Ascending aorta (tissue), 2 donors: ENCODE data around the gene P4HA2. TPM values are rescaled to one million over a fixed set of nuclear protein-coding genes. Genes with fewer than 3 reads are reported as not detected.

ENCODE experiments used
- DNase-seq, 2 donors: peaks; one replicate each; pipeline ENCODE4 v3.0.0-alpha.2; 2019; ENCODE audit warnings: low spot score in 2 of 2
- H3K27ac ChIP-seq, 2 donors: fragments of 200-600 bp; sonication (generic); one replicate each; pipeline ENCODE4 v1.5.1; 2016 to 2017; ENCODE audit warnings: mild to moderate bottlenecking in 1 of 2
- H3K27me3 ChIP-seq: fragments of 200-600 bp; sonication (generic); one replicate; pipeline ENCODE4 v1.5.1; 2017
- H3K36me3 ChIP-seq, 2 donors: fragments of 200-600 bp; sonication (generic); one replicate each; pipeline ENCODE4 v1.5.1; 2016
- H3K4me1 ChIP-seq, 2 donors: fragments of 200-600 bp; sonication (generic); one replicate each; pipeline ENCODE4 v1.5.1; 2016 to 2017; ENCODE audit warnings: mild to moderate bottlenecking in 1 of 2
- H3K4me3 ChIP-seq, 2 donors: fragments of 200-600 bp; sonication (generic); one replicate each; pipeline ENCODE4 v1.5.1; 2016 to 2017; ENCODE audit warnings: mild to moderate bottlenecking in 1 of 2
- H3K9me3 ChIP-seq, 2 donors: fragments of 200-600 bp; sonication (generic); one replicate each; pipeline ENCODE4 v1.5.1; 2016
- intact Hi-C: fragments of 100-400 bp; cut with DNase I; formaldehyde crosslinking; loops from one replicate; pipeline ENCODE4 v1.15.1; 2023
- total RNA-seq: library from RNA; depleted of rRNA; stranded (reverse); fragments of >200 nt; gene quantifications from one replicate; pipeline ENCODE4 v1.1.0, GENCODE V29; 2016
- TF ChIP-seq, protein P1 (sequence below), 3 experiments: fragments of 200-600 bp in 2 of 3; fragments of 450-650 bp in 1 of 3; sonication (generic) in 2 of 3; IDR thresholded peaks; one replicate each; pipeline ENCODE4 v1.5.1; 2016 to 2019; ENCODE audit warnings: antibody characterized with exemption in 3 of 3, mild to moderate bottlenecking in 1 of 3, moderate library complexity in 1 of 3

Gene P4HA2
- total RNA-seq, 1 donor from 2014 or later: 22.6 TPM

DNA sequence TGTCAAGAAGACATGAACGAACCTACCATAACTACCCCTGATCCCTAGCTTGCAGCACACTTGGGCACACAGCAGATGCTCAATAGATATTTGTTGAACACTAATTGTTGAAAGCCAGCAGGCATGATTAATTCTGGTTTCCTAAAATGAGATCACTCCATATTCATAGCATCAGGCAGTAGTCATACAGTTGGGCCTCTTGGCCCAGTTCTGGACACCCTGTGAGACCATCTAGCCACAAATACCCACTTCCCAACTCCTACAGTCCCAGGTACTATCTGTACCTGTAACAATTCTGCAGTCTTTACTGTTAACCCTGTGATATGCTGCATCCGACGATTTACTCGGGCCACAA, 24.2 kb downstream of the P4HA2 start:
- H3K4me1 ChIP-seq: peaks cover 0 to 10% of the 10 kb centered on the region in 2 donors
- no peaks in the 10 kb centered on the region for H3K27me3 ChIP-seq
- H3K9me3 ChIP-seq: no peaks in the 10 kb centered on the region
- intact Hi-C loops: no loop called here
- peak in 1 of 2 donors; percentile 21 for DNase-seq
- H3K4me3 ChIP-seq: no peak overlapping the region
- H3K36me3 ChIP-seq: peaks cover 48 to 70% of the 10 kb centered on the region in 2 donors
- TF ChIP-seq, protein P1, sequence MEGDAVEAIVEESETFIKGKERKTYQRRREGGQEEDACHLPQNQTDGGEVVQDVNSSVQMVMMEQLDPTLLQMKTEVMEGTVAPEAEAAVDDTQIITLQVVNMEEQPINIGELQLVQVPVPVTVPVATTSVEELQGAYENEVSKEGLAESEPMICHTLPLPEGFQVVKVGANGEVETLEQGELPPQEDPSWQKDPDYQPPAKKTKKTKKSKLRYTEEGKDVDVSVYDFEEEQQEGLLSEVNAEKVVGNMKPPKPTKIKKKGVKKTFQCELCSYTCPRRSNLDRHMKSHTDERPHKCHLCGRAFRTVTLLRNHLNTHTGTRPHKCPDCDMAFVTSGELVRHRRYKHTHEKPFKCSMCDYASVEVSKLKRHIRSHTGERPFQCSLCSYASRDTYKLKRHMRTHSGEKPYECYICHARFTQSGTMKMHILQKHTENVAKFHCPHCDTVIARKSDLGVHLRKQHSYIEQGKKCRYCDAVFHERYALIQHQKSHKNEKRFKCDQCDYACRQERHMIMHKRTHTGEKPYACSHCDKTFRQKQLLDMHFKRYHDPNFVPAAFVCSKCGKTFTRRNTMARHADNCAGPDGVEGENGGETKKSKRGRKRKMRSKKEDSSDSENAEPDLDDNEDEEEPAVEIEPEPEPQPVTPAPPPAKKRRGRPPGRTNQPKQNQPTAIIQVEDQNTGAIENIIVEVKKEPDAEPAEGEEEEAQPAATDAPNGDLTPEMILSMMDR (IDR thresholded peaks at IDR 0.05): no peak
- no peak overlapping the region for H3K27ac ChIP-seq

DNA sequence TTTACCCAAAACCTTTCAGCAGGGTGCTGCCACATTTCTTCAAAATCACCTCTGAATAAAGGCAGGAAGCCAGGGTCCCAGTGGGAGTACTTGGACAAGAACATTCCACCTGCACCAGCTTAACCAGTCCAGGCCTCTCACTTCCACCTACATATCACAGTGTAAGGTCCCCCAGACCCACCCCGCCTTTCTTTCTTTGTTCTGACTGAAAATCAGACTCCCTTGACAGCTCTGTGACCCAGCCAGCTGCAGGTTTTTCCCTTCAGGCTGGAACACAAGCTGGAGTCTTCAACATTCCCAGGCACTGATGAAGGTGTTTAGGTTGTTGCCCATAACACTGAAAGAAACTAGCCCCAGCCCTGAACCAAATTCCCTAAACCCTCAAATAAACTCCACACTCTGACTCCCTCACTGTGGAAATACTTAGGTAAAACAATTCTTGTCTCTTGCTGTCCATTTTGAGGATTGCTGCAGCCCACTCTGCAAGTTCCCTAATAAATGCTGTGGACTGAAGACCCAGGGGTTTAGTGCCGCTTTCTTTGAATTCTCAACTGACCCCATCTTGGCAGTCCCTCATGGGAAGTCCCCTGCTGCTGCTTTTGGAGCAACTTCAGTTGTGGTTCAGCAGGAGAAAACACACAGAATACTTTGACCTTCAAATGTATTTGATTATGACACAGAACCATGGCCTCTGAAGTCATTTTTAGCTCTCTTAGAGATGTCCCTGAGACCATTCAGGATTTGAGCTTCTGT, 24.8 kb downstream of the P4HA2 start:
- DNase-seq: peak in 1 of 2 donors; percentile 52
- Histone ChIP-seq H3K27me3 (no peaks in the 10 kb centered on the region), H3K27ac (no peak overlapping the region), H3K9me3 (no peaks in the 10 kb centered on the region), H3K4me3 (no peak overlapping the region), H3K4me1 (peaks cover 0 to 10% of the 10 kb centered on the region in 2 donors), H3K36me3 (peaks cover 52 to 73% of the 10 kb centered on the region in 2 donors)
- intact Hi-C loops: no loop called here
- TF ChIP-seq, protein P1 (IDR thresholded peaks at IDR 0.05): no peak

DNA sequence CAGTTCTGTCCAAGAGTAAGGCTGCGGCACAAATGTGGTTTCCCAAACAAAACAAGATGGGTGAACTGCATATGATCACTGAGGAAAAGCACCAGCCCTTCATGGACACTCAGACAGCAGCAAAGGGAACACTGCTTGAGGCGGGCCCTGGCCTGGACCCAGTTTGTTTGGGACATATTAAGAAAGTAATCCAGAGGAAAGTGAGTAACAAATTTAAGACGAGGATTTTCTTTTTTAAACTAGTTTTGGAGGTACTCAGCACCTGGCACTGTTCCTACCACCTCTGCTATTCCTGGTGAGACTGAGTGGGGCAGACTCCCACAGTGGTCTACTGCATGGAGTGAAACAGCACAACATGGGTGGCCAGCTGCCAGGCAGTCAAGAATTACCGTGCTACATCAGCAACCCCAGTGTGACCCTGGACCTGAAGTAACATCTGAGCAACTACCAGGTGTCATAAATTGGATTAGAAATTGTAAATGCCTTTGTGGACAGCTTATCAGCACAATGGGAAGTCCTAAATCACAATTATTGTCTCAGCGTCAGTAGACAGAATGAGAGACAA, 28.5 kb downstream of the P4HA2 start:
- TF ChIP-seq, protein P1 (IDR thresholded peaks at IDR 0.05): no peak
- H3K9me3 ChIP-seq: no peaks in the 10 kb centered on the region
- no peaks in the 10 kb centered on the region for H3K4me1 ChIP-seq
- H3K27ac ChIP-seq: no peak overlapping the region
- intact Hi-C loops: no loop called here
- peaks cover 59 to 89% of the 10 kb centered on the region in 2 donors for H3K36me3 ChIP-seq
- no peak overlapping the region for H3K4me3 ChIP-seq
- peak in 1 of 2 donors; percentile 45 for DNase-seq
- no peaks in the 10 kb centered on the region for H3K27me3 ChIP-seq

DNA sequence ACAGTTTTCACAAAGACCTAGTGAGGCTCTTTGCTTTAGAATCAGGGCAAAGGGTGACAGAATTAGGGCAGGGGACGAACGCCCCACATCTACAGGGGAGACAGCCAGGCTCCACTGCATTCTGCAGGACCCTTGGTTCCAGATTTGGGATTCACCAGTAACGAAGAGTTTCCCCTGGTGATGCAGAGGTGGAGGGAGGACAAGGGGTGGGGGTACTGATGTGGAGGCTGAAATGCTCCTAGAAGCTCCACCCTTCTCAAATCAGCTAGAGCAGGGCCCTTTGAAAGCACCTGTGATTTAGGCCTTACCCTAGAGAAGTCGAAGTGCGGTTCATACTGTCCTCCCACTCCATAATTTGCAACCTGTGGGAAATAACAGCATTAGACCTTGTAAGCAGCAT, 29.1 kb downstream of the P4HA2 start:
- no peak for DNase-seq
- Histone ChIP-seq H3K27me3 (no peaks in the 10 kb centered on the region), H3K4me3 (no peak overlapping the region), H3K9me3 (no peaks in the 10 kb centered on the region), H3K27ac (no peak overlapping the region), H3K36me3 (peaks cover 56 to 89% of the 10 kb centered on the region in 2 donors), H3K4me1 (no peaks in the 10 kb centered on the region)
- intact Hi-C loops: no loop called here
- TF ChIP-seq, protein P1 (IDR thresholded peaks at IDR 0.05): no peak

DNA sequence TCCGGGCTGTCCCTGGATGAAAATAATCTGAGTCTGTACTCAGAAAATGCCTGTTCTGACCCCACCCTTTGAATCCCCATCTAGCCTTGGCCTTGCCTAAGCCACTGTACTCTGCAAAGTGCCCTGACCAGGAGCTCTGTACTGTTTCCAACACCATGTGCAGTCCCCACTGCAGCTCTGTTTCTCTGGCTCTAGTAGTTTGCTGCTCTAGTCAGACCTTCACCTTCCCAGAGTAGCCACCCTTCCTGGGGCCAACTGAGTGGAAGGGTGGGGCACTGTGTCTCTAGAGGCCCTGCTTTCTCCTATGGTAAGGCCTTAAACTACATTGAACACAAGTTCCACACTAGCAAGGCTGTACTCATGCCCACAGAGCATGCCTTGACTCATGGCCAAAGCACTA, 31.9 kb downstream of the P4HA2 start:
- Histone ChIP-seq H3K9me3 (no peaks in the 10 kb centered on the region), H3K27me3 (no peaks in the 10 kb centered on the region), H3K36me3 (peaks cover 40 to 76% of the 10 kb centered on the region in 2 donors), H3K4me1 (no peaks in the 10 kb centered on the region), H3K27ac (no peak overlapping the region), H3K4me3 (no peak overlapping the region)
- TF ChIP-seq, protein P1 (IDR thresholded peaks at IDR 0.05): no peak
- intact Hi-C loops: no loop called here
- no peak for DNase-seq
